AG08396 (cell line): ENCODE results near the gene IQUB.
"Not testable (repeated sequence)": the region's sequence is repeated elsewhere in the genome, so short reads cannot be mapped to it uniquely, and the experiment has no call there.

Experiments used
- DNase-seq: peaks from one replicate; pipeline ENCODE4 v3.0.0; 2012; ENCODE audit warnings: low spot score, mixed read lengths

IQUB gene

DNA sequence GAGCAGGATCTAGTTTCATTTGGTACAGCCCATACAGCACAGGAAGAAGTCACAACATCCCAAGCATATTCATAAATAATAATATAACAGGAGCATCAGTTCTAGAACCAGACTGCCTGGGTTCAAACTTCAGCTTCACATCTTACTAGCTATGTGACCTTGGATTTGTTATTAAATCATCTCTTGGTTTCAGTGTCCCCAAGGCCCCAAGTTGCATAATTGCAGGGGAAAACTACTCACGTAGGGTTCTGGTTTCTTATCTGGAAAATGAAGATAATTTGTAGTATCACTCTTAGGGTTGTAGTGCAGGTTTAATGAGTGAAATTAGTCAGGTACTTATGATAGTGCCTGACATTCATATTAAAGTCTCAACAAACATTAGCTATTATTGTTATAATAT is 5.5 kb upstream of the IQUB start:
- no peak for DNase-seq

DNA sequence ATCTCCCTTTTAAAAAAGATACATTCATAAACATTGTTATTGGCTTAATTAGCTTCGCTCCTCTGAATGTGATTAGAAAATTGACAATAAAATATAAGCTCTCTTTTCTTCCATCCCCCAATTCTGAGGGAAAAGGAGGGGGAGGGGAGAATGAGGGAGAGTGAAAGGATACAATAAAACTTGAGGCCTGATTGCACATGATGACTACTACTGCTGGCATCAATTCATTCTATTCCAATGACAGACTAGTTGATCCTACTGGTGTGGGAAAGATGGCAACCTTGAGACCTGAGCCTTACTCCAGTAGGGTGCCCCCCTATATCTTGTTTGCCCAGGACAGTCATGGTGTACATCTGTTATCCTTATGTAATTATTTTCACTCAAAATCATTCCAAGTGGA is 4.5 kb upstream of the IQUB start:
- DNase-seq = no peak

DNA sequence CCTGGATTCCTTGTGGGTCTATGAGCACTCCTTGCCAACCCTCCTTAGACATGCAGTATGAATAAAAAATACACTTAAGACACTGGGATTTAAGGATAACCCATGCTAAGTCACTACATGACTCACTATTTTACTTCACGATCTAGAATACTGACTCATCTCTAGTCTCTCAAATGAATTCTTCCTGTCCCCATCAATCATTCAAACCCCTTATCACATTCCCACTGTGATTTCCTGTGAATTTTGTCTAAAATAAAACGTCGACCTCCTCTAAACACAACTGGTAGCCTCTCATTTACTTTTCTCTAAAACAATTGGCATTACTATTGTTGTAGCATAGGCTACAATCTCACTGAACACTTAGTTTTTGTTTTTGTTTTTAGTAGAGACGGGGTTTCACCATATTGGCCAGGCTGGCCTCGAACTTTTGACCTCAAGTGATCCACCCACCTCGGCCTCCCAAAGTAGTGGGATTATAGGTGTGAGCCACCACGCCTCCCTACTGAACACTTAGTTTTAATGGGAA is 3.9 kb upstream of the IQUB start:
- peak; percentile 8 for DNase-seq

DNA sequence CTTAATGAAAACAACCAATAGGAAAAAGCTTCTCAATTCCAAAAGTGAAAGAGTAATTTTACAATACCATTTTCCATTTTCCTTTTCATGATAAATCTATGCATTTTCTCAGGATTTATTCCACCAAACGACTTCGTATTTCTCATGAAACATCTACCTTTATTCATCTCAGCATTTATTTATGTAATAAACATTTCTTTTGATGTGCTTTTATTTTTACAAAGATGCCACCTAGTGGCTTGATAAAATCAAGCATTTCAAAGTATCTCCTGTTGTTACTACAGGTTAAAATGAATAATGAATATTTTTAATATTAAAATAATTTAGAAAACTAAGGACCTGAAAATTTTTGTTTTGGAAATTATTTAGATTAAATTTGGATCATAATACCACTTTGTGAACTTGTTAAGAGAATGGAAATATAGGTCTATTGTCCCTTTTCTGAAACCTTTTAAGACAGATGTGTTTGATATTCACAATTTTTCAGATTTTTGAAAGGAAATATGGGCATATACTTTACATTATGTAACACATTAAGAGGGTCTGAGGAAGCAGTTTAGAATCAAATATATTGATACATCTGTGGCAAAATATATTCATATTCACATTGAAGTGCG is 2.7 kb upstream of the IQUB start:
- no peak for DNase-seq

DNA sequence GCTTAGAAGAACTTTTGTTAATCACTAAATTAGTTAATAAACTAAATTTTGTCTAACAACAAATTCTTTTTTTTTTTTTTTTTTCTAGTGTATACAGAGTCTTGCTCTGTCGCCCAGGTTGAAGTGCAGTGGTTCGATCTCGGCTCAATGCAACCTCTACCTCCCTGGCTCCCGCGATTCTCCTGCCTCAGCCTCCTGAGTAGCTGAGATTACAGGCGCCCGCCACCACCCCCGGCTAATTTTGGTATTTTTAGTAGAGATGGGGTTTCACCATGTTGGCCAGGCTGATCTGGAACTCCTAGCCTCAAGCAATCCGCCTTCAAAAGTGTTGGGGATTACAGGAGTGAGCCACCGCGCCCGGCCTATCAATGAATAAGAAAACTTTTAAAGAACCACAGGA is 1.1 kb upstream of the IQUB start:
- no peak for DNase-seq

DNA sequence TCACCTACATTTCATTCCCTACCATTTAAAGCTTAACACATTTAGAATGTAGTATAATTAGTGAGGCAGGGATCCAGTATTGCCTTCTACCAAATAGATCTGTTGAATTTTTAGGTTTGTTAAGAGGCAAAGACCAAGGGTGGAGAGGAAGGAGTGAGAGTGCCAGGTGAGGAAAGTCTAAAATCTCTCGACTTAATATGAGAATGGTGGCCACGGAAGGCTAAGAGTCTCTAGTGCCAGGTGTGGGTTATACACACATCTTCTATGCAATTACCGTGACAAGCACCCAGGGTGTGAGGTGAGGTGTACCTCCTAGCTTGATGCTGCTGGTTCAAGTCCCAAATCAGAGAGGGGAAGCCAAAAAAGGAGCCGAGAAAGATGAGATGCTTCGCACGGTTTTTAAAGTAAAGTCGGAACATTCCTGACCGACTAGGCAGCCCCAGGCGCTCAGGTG is 439 bp downstream of the IQUB start:
- DNase-seq = no peak

DNA sequence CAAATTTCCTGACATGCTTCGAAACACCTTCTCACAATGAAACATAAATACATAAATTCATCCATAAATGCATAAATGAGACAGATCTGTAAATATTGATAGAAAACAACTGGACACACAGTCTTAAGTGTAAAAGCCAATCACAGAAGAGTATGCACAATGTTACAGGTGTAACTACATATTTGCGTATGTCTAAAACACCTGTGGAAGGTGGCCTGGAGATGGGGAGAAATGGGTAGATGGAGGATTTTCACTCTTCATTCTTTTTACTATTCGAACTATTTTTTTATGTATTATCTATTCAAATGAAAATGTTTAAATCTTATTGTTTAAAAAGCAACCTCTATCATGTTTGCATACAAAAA is 860 bp downstream of the IQUB start:
- DNase-seq = no peak

DNA sequence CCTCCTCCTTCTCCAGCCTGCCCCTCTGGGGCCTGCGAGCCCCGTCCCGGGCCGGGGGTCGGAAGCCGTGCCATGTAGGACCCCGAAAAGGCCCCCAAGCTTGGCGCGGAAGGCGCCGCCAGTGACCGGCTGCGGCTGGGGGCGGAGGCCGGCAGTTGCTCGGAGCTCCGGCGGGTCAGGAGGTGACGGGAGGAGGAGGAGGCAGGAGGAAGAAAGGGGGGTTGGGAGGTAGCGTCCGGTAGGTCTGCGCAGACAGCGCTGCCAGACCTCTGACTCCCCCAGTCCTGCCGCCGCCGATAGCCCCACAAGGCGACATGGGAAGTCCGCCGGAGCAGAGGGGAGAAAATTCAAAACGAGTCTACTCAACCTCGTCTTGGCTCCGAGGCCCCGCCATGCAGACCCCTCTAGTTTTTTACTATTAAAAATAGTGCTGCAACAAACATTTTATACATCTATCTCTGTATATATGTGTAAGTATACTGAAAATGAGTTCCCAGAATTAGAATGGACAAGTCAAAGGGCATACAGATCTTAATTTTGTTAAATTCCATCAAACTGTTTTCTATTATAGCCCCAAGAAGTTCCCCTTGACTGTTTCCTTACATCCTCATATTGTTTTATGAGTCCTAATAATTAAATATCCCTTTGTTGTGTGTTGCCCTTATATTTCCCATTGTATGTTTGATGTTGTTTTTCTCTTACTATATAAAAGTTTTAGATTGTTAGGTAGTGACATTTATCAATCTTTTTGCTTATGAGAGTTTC is 1.4 kb downstream of the IQUB start:
- DNase-seq = peak; percentile 4

DNA sequence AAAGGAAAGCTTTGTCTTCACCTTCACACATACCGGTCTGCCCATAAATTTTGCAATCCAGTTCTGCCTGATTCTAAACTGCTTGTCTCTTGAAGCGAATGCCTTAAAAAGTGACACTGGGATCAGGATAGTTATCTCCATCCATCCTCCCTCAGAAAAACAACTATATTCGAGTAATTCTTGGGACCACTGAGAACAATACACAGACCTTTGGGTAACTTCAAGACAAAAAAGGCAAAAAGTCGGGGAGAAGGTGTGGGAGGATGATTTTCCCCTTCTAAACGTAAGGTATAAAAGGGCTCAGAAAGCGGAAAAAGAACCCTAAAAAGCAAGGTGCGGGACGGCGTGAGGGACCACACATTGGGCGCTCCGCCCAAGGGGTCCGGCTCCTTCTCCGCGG is 2.1 kb downstream of the IQUB start:
- DNase-seq = not testable (repeated sequence)

DNA sequence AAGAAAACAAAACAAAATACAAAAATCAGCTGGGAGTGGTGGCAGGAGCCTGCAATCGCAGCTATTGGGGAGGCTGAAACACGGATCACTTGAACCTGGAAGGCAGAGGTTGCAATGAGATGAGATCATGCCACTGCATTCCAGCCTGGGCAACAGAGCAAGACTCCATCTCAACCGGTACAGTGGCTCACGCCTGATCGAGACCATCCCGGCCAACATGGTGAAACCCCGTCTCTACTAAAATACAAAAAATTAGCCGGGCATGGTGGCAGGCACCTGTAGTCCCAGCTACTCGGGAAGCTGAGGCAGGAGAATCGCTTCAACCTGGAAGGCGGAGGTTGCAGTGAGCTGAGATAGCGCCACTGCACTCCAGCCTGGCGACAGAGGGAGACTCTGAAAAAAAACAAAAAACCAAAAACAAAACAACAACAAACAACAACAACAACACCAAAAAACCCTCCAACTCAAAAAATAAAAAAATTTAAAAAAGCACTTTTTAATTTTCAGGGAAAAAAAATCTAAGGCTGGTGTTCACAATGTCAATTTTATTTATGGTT is 4.3 kb downstream of the IQUB start:
- DNase-seq = not testable (repeated sequence)

DNA sequence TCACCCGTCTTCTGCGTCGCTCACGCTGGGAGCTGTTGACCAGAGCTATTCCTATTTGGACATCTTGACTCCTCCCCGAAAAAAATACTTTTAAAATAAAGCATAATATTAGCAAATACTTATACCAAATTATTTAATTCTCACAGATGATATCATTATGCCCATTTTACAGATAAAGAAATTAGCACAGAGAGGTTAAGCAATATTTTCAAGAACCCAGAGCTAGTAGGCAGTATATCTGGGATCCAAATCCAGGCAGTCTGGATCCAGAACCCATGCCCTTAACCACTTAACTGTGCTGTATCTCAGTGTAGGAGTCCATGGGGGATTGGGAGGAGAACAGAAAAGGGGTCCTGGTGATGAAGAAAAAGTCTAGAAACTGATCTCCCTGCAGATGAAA is 6.1 kb downstream of the IQUB start:
- no peak for DNase-seq

DNA sequence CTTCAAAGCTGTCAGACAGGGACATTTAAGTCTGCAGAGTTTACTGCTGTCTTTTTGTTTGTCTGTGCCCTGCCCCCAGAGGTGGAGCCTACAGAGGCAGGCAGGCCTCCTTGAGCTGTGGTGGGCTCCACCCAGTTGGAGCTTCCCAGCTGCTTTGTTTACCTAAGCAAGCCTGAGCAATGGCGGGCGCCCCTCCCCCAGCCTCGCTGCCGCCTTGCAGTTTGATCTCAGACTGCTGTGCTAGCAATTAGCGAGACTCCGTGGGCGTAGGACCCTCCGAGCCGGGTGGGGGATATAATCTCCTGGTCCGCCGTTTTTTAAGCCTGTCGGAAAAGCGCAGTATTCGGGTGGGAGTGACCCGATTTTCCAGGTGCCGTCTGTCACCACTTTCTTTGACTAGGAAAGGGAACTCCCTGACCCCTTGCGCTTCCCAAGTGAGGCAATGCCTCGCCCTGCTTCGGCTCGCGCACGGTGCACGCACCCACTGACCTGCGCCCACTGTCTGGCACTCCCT is 6.6 kb downstream of the IQUB start:
- DNase-seq = not testable (repeated sequence)

DNA sequence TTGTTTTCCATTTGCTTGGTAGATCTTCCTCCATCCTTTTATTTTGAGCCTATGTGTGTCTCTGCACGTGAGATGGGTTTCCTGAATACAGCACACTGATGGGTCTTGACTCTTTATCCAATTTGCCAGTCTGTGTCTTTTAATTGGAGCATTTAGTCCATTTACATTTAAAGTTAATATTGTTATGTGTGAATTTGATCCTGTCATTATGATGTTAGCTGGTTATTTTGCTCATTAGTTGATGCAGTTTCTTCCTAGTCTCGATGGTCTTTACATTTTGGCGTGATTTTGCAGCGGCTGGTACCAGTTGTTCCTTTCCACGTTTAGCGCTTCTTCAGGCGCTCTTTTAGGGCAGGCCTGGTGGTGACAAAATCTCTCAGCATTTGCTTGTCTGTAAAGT is 7.9 kb downstream of the IQUB start:
- not testable (repeated sequence) for DNase-seq

DNA sequence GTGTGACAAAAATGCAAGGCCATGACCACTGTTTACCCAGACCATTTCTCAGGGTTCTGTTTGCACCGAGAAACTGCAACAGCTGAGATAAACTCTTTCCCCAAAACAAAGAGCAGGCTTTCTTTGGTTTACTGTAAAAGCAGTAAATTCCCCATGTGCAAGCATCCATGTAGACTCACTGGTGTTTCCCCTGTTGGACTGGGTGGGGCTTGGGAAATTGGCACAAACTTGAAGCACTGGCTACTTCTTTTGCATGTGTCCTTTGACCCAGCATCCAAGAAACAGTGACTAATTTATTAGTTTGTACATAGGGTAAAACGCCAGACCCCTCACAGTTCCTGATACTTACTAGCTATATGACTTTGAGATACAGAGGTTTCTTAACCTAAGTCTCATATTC is 12.3 kb downstream of the IQUB start:
- no peak for DNase-seq

DNA sequence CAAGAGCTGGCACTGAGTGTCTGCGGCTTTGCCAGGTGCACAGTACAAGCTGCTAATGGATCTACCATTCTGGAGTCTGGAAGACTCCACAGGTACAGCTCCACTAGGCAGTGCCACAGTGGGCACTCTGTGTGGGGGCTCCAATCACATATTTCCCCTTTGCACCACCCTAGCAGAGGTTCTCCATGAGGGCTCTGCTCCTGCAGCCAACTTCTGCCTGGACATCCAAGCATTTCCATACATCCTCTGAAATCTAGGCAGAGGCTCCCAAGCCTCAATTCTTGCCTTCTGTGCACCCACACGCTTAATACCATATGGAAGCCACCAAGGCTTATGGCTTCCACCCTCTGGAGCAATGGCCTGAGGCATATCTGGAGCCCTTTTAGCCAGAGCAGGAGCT is 29.2 kb downstream of the IQUB start:
- DNase-seq = no peak

DNA sequence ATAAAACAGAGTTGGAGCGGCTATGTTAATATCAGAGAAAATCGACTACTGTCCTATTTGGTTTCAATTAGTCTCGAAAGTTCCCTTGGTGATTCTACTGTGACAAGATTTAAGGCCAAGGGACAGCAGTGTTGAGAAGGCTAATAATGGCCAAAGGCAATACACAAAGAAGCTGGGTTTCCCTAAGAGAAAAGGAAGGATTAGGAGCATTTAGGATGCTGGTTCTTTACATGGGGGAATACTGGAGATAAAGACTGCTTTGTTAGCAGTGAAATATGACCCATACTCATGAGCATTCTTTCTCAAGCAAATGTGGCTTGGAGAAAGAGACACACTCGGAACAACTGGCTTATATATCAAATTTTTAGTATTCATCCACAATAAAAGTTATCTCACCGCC is 32.2 kb downstream of the IQUB start:
- DNase-seq = no peak

DNA sequence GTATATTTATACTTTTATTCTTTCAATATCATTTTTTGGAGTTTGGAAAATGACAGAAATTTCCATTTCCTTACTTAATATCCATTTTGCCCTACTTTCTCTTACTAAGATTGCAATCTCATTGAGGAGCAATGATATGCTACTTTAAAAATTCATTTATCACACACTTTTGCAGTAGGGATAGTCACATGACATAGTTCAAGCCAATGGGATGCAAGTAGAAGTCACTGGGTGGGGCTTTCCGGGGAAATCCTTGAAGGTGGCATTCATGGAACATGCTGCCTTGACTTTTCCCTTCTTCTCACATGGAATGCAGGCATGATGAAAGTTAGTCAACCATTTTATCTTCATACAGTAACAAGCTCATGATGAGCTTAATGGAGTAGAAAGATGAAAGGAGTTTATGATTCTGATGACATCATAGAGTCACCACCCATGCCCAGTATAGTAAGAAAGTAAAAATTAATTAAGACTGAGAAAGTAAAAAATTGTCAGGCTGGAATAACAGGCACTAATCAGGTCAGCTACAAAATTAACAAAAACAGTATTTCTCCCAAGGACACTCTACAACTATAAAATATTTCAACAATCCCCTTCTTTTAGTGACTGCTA is 33.4 kb downstream of the IQUB start:
- DNase-seq = no peak

DNA sequence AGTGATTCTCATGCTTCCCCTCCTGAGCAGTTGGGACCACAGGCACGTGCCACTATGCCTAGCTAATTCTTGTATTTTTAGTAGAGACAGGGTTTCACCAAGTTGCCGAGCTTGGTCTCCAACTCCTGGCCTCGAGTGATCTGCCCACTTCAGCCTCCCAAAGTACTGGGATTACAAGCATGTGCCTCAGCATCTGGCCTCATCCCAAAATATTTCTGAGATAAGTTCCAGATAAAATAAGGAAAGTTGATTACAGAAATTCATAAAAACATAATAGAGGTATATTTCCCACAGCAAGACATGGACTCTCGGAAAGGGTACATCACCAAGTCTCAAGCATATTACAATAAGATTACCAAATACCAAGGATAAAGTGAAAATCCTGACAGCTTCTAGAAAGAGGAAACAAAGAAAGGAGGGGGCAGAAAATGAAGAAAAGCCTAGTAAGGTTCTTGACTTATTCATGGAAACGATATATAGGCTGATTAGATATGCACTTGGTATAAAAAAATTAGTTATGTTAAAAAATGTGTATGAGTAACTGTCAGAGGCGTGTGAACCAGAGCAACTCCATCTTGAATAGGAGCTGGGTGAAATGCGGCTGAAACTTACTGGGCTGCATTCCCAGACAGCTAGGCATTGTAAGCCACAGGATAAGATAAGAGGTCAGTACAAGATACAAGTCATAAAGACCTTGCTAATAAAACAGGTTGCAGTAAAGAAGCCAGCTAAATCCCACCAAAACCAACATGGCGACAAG is 35.0 kb downstream of the IQUB start:
- DNase-seq = no peak

DNA sequence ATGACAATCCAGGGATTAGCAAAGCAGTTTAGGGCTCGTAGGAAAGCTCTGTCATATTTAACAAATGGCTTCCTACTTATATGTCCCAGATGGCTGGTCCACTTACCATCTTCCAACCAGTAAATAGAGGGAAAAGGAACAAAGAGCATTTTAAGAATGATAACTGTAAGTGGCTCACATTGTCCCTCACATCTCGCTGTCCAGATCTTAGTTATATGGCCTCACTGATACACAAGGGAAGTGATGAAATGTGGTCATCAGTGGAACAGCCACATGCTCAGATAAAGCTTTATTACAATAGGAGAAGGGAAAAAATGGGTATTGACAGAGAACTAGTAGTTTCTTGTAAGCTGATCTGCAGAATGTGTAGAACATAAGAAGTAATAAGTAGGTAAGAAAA is 35.8 kb downstream of the IQUB start:
- no peak for DNase-seq

DNA sequence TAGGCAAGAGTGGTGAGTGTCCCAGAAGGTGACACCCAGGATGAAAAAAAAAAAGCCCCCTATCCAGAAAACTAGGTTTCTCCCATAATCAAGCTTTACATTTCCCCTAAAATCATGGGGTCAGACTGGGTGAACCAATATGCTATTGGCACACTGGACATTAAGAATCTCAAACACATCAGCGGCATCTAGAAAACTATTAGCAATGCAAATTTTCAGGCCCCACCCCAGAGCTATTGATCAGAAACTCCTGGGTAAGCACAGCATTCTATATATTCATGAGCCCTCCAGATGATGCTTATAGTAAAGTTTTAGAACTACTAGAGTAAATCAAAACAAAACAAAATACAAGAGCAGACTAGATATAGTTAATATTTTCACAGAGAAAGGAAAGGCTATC is 36.4 kb downstream of the IQUB start:
- DNase-seq = no peak

DNA sequence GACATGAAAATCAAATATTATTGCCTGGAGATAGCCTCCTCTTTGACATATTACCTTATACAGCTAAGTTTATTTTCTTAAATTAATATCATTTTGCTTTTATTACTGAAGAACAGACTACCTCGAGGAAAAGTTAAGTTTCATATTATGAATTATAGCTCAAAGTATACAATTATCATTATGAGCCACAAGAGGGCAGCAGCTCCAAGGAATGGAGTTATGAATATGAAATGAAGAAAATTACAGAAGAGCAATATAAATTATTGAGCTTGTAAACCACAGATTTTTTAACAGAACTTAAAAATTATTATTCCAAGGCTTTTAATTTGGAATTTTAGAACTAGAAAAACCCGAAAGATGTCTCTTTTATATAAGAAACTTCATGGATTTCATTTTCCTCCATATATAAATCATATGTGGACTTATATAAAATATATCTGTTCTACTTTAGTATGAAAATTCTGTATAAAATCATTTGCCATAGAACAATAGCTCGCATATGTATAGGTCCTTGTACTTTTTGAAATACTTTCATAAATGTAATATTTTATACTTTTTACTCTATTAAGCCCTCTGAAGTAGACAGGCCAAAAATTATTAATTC is 40.1 kb downstream of the IQUB start:
- peak; percentile 11 for DNase-seq

DNA sequence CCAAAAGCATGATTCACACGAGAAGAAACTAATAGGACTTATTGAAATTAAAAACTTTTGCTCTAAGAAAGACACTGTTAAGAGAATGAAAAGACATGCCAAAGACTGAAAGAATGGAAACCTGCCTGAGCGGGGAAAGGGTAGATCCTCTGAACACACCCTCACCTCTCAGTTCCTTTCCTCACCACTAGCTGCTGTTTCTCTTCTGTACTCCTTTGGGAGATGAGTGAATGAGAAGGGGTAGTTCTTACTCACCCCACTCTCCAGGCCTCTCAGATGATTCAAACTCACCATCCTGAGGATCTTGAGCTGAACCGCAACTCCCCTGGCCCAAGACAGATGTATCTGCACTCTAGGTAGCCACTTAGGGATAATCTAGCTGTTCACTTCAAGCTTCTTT is 41.9 kb downstream of the IQUB start:
- no peak for DNase-seq
